NCI-H1105 treated with DMSO at 0.1 percent for 48 hours (cell line): Measurements from ENCODE around the gene PRKAG2.
"Not testable (repeated sequence)": the region's sequence is repeated elsewhere in the genome, so short reads cannot be mapped to it uniquely, and the experiment has no call there.

Experiments used
- DNase-seq: peaks from one replicate; lab custom pipeline; 2025; lab: John Stamatoyannopoulos, UW

PRKAG2 gene

GRCh38 chr7:151851145-151851751 lies 25.7 kb downstream of the PRKAG2 start:
- DNase-seq = no peak

- no peak for DNase-seq
Measured at GRCh38 chr7:151850491-151851124, 26.3 kb downstream of the PRKAG2 start.

- no peak for DNase-seq
Measured at GRCh38 chr7:151849879-151850260, 27.0 kb downstream of the PRKAG2 start.

GRCh38 chr7:151849008-151849878 lies 27.7 kb downstream of the PRKAG2 start:
- DNase-seq = no peak

GRCh38 chr7:151847681-151848081 lies 29.2 kb downstream of the PRKAG2 start:
- no peak for DNase-seq

- DNase-seq = no peak
Measured at GRCh38 chr7:151847136-151847535, 29.8 kb downstream of the PRKAG2 start.

- DNase-seq = no peak
Measured at GRCh38 chr7:151845412-151846205, 31.3 kb downstream of the PRKAG2 start.

- DNase-seq = no peak
Measured at GRCh38 chr7:151844825-151845200, 32.1 kb downstream of the PRKAG2 start.

GRCh38 chr7:151844071-151844824 lies 32.7 kb downstream of the PRKAG2 start:
- no peak for DNase-seq

- DNase-seq = no peak
Measured at GRCh38 chr7:151843181-151843580, 33.7 kb downstream of the PRKAG2 start.

GRCh38 chr7:151841395-151842051 lies 35.4 kb downstream of the PRKAG2 start:
- DNase-seq = not testable (repeated sequence)

- no peak for DNase-seq
Measured at GRCh38 chr7:151840088-151840910, 36.6 kb downstream of the PRKAG2 start.

- DNase-seq = no peak
Measured at GRCh38 chr7:151839451-151839921, 37.4 kb downstream of the PRKAG2 start.

GRCh38 chr7:151838861-151839381 lies 38.0 kb downstream of the PRKAG2 start:
- DNase-seq = peak; percentile 10

- no peak for DNase-seq
Measured at GRCh38 chr7:151838072-151838471, 38.8 kb downstream of the PRKAG2 start.

GRCh38 chr7:151837285-151838042 lies 39.5 kb downstream of the PRKAG2 start:
- DNase-seq = no peak

- DNase-seq = no peak
Measured at GRCh38 chr7:151836927-151837205, 40.0 kb downstream of the PRKAG2 start.

GRCh38 chr7:151836191-151836926 lies 40.6 kb downstream of the PRKAG2 start:
- DNase-seq = no peak
